BE2C (cell line): ENCODE data around the gene TDP1.
A peak's percentile ranks its signal among the peaks of the same experiment; 100 is the strongest.

Source experiments
- DNase-seq: peaks from one replicate; pipeline ENCODE4 v3.0.0-alpha.2; 2020
- H3K27me3 ChIP-seq: fragments of 250-450 bp; sonication (Bioruptor Pico); 2 replicates; pipeline ENCODE4 v1.5.1; 2020; ENCODE audit warnings: mild to moderate bottlenecking
- H3K36me3 ChIP-seq: fragments of 250-450 bp; sonication (Bioruptor Pico); 2 replicates; pipeline ENCODE4 v1.5.1; 2020; ENCODE audit warnings: mild to moderate bottlenecking
- H3K4me1 ChIP-seq: fragments of 250-450 bp; sonication (Bioruptor Pico); 2 replicates; pipeline ENCODE4 v1.5.1; 2020
- H3K4me3 ChIP-seq: 2 replicates; pipeline ENCODE4 v1.5.1; 2011; ENCODE audit warnings: low read depth, low read length
- H3K9me3 ChIP-seq: fragments of 250-450 bp; sonication (Bioruptor Pico); 2 replicates; pipeline ENCODE4 v1.5.1; 2020
- TF ChIP-seq, protein P1 (sequence below): IDR thresholded peaks from 2 replicates; pipeline ENCODE4 v1.5.1; 2012; ENCODE audit warnings: mild to moderate bottlenecking, low read depth, low read length

The TDP1 gene

GRCh38 chr14:90060312-90060964 is 104.7 kb downstream of the TDP1 start:
- Histone ChIP-seq H3K4me1 (peaks cover 4% of the 10 kb centered on the region; the same call in 1 of the 2 replicates), H3K27me3 (peaks cover 40% of the 10 kb centered on the region), H3K36me3 (no peaks in the 10 kb centered on the region), H3K4me3 (peak overlapping the region; percentile 47), H3K9me3 (no peaks in the 10 kb centered on the region; the same call in 1 of the 2 replicates)
- TF ChIP-seq, protein P1, sequence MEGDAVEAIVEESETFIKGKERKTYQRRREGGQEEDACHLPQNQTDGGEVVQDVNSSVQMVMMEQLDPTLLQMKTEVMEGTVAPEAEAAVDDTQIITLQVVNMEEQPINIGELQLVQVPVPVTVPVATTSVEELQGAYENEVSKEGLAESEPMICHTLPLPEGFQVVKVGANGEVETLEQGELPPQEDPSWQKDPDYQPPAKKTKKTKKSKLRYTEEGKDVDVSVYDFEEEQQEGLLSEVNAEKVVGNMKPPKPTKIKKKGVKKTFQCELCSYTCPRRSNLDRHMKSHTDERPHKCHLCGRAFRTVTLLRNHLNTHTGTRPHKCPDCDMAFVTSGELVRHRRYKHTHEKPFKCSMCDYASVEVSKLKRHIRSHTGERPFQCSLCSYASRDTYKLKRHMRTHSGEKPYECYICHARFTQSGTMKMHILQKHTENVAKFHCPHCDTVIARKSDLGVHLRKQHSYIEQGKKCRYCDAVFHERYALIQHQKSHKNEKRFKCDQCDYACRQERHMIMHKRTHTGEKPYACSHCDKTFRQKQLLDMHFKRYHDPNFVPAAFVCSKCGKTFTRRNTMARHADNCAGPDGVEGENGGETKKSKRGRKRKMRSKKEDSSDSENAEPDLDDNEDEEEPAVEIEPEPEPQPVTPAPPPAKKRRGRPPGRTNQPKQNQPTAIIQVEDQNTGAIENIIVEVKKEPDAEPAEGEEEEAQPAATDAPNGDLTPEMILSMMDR, result peak; percentile 66
- DNase-seq, result peak; percentile 83

DNA sequence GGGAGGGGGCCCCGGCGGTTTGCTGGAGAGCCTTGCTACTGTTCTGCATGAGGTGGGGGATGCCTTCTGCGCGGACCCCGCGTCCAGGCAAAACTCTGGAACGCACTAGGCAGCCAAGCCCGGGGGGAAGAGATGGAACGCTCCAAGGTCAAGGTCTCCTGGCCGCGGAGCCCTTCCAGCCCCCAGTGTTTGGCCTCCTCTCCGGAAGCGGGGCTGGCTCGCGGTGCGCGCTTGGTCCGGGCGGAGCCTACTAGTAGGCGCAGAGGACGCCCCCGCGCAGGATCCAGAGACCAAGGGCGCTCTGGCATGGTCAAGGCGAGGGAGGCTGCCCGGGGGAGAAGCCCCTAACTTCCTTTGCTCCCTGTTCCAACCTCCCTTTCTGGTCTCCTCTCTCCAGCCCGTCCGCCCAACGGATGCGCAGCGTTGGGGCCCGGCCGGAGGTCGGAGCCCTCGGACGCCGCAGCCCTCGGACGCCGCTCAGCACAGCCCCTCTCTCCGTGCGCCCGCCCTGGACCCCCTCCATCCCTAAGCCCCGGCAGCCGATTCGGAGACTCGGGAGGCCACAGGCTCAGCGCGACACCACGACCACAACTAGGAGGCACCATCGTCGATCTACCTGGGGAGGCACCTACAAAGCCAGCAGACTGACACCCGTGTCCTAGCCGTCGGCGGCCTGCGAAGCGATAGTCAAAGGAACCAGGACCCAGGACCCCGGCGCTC is 105.4 kb downstream of the TDP1 start:
- H3K27me3 ChIP-seq, result peaks cover 40% of the 10 kb centered on the region
- peak overlapping the region; percentile 47 for H3K4me3 ChIP-seq
- peak; percentile 30 for DNase-seq
- H3K36me3 ChIP-seq, result no peaks in the 10 kb centered on the region
- H3K9me3 ChIP-seq, result no peaks in the 10 kb centered on the region; the same call in 1 of the 2 replicates
- peaks cover 4% of the 10 kb centered on the region; the same call in 1 of the 2 replicates for H3K4me1 ChIP-seq
- TF ChIP-seq, protein P1, result no peak

GRCh38 chr14:90061685-90062126 is 106.0 kb downstream of the TDP1 start, which contains the start of gene KCNK13:
TSS of gene KCNK13 (plus strand) at chr14:90061994. CDS start at chr14:90062206, 212 bp downstream.
- H3K4me1 ChIP-seq, result peaks cover 4% of the 10 kb centered on the region; the same call in 1 of the 2 replicates
- H3K9me3 ChIP-seq, result no peaks in the 10 kb centered on the region; the same call in 1 of the 2 replicates
- H3K27me3 ChIP-seq, result peaks cover 40% of the 10 kb centered on the region
- peak; percentile 35 for DNase-seq
- peak within 1 kb of the TSS; percentile 47 for H3K4me3 ChIP-seq
- H3K36me3 ChIP-seq, result no peaks in the 10 kb centered on the region
- TF ChIP-seq, protein P1, result no peak

DNA sequence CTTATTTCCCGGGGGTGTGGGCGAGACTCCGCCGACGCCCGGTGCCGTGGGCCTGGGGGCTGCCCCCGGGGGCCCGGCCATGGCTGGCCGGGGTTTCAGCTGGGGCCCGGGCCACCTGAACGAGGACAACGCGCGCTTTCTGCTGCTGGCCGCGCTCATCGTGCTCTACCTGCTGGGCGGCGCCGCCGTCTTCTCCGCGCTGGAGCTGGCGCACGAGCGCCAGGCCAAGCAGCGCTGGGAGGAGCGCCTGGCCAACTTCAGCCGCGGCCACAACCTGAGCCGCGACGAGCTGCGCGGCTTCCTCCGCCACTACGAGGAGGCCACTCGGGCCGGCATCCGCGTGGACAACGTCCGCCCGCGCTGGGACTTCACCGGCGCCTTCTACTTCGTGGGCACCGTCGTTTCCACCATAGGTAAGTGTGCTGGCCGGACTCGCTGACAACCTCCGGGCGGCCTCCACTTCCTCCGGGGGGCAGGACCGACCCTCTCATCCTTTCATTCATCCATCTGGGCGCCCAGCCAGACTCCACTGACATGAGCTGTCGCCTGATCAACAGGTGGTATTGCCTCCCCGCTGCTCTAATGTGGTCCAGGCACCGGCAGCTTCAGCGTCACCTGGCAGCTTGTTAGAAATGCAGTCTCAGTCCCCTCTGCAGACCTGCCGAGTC is 106.5 kb downstream of the TDP1 start:
- DNase-seq, result peak; percentile 43
- no peaks in the 10 kb centered on the region for H3K36me3 ChIP-seq
- peaks cover 40% of the 10 kb centered on the region for H3K27me3 ChIP-seq
- H3K4me3 ChIP-seq, result peak overlapping the region; percentile 33
- TF ChIP-seq, protein P1, result no peak
- no peaks in the 10 kb centered on the region; the same call in 1 of the 2 replicates for H3K9me3 ChIP-seq
- H3K4me1 ChIP-seq, result peaks cover 4% of the 10 kb centered on the region; the same call in 1 of the 2 replicates

- no peak for DNase-seq
- Histone ChIP-seq H3K9me3 (no peaks in the 10 kb centered on the region; the same call in 1 of the 2 replicates), H3K27me3 (peaks cover 40% of the 10 kb centered on the region), H3K4me1 (peaks cover 4% of the 10 kb centered on the region; the same call in 1 of the 2 replicates), H3K36me3 (no peaks in the 10 kb centered on the region), H3K4me3 (no peak overlapping the region)
- TF ChIP-seq, protein P1, result no peak
These were observed 107.3 kb downstream of the TDP1 start for GRCh38 chr14:90062822-90063539.
